Fibroblast of mammary gland (primary cell): ENCODE data around the gene CHID1.

ENCODE experiments used
- DNase-seq: peaks from one replicate; pipeline ENCODE4 v3.0.0-alpha.2; 2010; ENCODE audit warnings: low read depth
- H3K4me3 ChIP-seq: 2 replicates; pipeline ENCODE4 v1.5.1; 2011; ENCODE audit warnings: low read depth, mild to moderate bottlenecking, low read length, moderate library complexity; ENCODE audit not compliant: control insufficient read depth
- CTCF ChIP-seq: conservative IDR thresholded peaks from 2 replicates; pipeline ENCODE4 v1.5.1; 2011; ENCODE audit warnings: low read depth, low read length, inconsistent platforms; ENCODE audit not compliant: control insufficient read depth, insufficient read depth

CHID1 gene

GRCh38 chr11:866481-866880, 44.1 kb downstream of the CHID1 start:
- no peak for TF ChIP-seq CTCF
- no peak overlapping the region for H3K4me3 ChIP-seq

GRCh38 chr11:865462-866430, 44.9 kb downstream of the CHID1 start:
- H3K4me3 ChIP-seq, result no peak overlapping the region
- TF ChIP-seq CTCF, result no peak
- DNase-seq, result no peak

More at GRCh38 chr11:866481-866880, 44.1 kb downstream of the CHID1 start:
- no peak for DNase-seq

GRCh38 chr11:864898-865297, 45.7 kb downstream of the CHID1 start:
- no peak for DNase-seq
- H3K4me3 ChIP-seq, result no peak overlapping the region
- TF ChIP-seq CTCF, result no peak

DNA sequence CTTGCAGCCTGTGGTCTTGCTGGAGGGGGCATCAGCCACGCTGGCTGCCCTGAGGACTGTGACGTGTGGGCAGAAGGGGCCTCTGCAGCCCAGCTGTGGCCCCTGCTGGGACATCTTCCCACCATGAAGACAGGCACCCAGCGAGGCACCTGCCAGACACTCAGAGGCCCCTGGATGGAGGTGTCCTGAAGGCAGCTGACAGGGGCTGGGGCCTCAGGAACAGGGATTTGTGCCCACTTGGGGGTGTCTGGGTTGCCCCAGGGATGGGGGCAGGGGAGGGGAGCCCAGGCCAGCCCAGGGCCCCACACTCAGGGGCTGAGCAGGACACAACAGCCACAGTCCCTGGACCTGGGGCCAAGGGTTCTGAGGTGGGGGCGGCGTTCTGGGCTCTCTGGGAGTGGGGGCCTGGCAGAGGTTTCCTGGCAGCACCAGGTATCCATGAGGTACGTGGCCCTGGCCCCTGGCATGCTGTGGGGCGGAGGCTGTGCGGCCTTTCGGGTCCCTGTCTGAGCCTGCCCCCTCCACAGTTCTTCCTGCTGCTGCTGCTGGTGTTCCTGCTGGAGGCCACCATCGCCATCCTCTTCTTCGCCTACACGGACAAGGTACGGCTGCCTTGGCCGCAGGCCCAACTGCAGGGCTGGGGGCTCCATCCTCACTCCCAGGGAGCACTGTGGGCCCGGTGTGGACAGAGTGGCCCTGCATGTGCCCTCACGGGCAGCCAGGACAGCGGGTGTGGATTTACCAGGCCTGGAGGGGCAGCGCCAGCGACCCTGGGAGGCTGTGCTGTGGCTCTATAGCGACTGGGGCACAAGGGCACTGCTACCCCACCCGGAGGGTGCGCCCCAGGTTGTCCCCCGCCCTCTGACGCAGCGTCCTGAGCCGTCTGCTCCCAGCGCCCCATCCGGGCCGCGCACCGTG, 46.4 kb downstream of the CHID1 start:
- H3K4me3 ChIP-seq, result no peak overlapping the region
- DNase-seq, result no peak
- no peak for TF ChIP-seq CTCF

- H3K4me3 ChIP-seq, result no peak overlapping the region
- TF ChIP-seq CTCF, result no peak
- DNase-seq, result no peak
Measured at GRCh38 chr11:863023-863909, 47.3 kb downstream of the CHID1 start.

DNA sequence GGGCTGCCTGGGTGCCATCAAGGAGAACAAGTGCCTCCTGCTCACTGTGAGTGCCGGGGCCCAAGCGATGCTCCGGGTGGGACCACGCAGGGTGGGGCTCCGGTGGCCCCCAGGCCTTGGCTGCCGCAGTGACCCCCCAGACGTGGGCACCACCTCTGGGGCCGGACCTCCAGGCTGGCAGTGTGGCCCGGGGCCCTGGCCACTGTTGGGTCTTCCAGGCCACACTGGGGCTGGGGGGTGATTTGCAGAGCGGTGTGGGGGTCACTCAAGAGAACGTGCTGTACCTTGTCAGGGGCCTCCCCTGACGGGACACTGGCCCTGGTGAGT, 48.0 kb downstream of the CHID1 start:
- no peak for DNase-seq
- H3K4me3 ChIP-seq, result no peak overlapping the region
- no peak for TF ChIP-seq CTCF
